Bone marrow (tissue), 2 donors: ENCODE measurements around the gene UCP2.
A peak's percentile ranks its signal among the peaks of the same experiment; 100 is the strongest.

Source experiments
- DNase-seq, 2 donors: peaks; one replicate each; lab custom pipeline; 2025; lab: John Stamatoyannopoulos, UW

Gene UCP2

DNA sequence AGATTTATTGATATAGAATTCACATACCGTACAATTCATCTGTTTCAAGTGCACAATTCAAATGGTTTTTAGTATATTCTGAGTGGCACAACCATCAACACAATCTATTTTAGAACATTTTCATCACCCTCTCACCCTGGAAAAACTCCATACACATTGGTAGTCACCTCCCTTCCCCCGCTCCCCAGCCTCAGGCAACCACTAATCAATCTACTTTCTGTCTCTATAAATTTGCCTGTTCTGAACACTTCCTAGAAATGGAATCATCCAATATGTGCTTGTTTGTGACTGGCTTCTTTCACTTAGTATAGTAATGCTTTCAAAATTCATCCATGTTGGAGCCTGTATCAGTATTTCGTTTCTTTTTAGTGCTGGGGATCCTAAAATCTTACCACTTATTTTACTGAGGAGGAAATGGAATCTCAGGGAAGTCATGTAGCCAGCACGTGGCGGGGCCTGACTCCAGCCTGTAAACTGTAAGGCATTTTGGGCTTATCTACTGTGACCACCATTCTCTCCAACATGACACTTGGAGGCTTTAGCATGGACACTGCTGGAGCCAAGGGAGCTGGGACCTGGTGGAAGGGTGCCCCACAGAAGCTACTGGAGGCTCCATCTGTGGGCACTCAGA, 27.1 kb upstream of the UCP2 start:
- DNase-seq: no peak

DNA sequence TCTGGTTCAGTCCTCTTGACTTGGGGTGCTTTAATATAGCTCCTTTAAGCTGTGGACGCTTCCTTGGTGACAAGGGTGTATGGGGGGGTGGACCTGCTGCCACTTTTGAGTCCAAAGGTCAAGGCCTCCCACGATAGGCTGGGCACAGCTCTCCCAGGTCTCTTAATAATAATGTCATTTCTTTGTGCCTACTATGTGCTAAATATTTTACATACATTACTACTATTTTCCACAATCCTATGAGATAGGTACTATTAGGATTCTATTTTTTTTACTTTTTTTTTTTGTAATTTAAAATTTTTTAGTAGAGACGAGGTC, 26.5 kb upstream of the UCP2 start:
- no peak for DNase-seq

DNA sequence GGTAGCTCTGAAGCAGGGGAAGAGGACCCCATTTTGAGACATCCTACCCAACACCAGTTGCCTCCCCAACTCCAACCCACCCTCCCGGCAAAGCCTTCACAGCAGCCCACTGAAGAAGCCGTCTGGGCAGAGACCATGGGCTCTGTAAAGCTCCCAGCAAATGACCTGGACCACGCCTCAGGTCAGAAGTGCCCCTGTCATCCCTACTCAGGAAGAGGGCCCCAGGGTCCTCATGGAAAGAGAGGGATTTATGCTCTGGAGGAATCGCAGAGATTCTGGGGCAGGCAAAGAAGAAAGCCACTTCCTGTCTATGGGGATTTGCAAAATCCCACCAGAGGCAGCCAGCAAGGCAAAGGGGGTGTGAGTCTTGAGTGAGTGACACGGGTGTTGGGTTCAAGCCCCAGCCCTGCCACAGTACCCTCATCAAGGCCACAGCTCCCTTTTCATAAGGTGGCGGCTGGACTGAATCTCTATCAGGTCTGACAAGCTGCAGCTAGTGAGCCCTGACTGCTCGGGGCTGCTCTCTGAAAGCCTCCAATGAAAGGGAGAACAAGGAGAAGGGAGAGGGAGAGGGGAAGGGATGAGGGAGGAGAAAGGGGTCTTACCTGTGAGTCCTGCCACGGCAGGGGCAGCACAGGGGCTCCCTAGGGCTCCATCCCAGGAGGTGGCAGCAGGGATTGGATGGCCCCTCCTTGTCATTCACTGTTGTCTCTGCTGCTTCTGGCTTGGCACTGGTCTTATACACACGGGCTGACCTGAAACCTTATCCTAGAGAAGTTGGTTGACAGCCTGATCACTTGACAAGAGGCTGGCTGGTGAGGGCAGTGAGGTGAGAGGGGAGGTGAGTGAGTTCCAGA, 26.0 kb upstream of the UCP2 start, which contains the start of gene UCP3:
UCP3 (minus strand) TSS at position 713 of the 857 bp plus-strand sequence. CDS start 2,043 bp downstream, outside the sequence.
- DNase-seq: no peak

DNA sequence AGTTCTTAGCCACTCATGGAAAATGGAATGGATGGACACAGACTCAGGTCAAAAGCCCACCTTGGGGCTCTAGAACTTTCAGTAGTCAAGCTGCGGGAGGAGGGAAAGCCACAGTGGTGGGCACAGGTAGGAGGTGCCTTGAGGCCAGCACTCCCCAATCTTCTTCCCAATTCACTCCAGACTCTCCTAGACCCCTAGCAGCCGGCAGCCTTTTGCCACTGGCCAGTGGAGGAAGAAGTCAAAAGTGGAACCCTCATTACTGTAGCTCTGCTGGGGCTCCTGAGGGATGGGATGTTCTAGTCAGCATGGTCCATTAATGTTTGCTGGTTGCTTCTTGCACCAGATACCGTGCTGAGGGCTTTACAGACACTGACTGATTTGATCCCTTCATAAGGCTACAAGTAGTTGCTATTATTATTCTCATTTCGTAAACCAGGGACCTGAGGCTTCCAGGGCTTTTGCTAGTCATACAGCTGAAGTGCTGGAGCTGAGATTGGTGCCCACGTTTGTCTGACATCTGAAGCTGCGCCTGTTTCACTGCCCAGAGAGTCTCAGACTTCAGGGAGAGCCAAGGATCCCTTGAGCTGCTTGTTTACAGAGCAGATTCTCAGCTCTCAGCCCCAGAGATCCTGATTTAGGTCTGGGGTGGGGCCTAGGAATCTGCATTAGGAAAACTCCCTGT, 25.2 kb upstream of the UCP2 start:
- no peak for DNase-seq

DNA sequence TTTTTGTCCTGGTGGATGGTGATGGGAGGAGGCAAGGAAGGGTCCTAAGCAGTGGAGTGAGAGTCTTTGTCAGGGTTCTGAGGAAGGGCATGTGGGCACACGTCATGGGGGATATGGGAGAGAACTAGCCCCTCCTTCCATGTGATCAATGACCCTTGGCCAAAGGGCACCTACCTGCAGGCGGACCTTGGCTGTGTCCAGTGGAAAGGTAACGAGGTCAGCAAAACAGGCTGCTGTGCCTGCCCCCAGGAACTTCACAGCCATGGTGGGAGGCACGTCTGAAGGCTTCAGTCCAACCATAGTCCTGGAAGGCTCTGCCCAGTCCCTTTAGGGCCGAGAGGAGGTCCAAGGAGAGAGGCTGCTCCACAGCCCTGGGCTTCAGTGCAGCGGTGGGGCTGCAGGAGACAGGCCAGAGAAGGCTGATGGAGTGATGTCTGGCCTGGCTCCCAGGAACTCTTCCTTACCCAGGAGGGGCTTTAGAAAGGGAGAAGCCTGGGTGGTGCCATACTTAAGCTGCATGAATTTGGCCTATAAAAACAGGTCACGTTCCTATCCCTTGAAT, 24.2 kb upstream of the UCP2 start:
- no peak for DNase-seq

DNA sequence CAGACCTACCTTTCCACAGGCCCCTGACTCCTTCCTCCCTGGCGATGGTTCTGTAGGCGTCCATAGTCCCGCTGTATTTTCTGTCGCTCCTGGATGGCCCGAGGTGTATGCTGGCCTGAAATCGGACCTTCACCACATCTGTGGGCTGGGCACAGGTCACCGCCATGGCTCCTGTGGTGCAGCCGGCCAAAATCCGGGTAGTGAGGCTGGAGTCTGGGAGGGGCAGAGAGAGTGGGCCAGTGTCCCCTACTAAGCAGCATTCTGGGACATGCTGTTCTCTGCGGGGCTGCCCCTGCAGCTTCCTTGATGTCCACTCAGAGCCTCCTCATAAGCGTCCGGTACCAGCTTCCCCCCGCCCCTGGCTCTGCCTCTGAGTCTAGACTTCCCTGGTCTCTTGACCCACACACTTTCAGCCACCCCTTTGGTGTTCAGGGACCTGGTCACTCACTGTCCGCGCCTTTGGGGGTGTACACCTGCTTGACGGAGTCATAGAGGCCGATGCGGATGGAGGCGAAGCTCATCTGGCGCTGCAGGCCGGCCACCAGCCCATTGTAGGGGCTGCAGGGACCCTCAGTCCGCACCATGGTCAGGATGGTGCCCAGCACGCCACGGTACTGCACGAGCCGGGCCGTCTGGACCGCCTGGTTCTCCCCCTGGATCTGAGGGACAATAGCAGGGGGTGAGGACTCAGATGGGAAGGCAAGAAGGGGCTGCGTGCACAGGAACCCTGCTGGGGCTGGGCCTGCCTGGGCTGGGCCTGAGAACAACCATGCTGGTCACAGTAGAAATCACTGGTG, 23.3 kb upstream of the UCP2 start:
- DNase-seq: no peak

DNA sequence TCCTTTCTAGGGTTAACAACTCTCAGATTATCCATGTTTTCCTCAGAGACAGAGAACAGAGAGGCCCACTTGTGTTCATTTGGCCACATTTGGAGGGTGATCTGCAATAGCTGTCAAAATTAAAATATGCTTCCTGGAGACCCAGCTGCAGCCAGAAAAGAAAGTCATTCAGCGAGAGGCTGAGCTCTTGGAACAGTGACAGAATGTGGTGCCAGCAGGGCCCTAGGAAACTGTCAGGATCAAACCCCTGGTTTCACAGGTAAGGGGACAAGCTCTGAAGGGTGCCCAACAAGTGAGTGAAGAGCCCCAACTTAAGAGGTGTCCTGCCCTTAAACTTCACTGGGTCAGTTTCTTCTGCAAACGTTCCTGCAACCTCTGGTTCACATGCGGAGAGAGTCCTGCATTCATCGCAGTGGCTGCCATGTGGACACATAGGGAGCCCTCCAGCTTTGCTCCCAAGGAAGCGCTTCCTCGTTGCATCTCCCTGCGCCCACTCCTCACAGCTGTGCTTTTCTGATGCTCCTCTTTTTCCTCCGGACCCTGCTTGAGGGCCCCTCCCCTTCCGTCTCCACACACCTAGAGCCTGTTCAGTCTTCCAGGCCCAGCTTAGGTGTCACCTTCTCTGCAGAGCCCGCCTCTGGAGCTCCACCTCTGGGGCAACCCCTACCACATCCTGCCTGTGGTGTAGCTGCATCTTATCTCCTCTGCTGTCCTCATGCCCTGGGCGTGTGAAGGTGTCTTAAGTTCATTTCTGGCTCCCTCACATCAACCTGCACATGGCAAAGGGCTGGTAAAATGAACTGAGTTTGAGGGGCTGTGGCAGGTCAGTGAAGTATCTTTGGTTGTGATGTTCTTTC, 22.3 kb upstream of the UCP2 start:
- DNase-seq: no peak

DNA sequence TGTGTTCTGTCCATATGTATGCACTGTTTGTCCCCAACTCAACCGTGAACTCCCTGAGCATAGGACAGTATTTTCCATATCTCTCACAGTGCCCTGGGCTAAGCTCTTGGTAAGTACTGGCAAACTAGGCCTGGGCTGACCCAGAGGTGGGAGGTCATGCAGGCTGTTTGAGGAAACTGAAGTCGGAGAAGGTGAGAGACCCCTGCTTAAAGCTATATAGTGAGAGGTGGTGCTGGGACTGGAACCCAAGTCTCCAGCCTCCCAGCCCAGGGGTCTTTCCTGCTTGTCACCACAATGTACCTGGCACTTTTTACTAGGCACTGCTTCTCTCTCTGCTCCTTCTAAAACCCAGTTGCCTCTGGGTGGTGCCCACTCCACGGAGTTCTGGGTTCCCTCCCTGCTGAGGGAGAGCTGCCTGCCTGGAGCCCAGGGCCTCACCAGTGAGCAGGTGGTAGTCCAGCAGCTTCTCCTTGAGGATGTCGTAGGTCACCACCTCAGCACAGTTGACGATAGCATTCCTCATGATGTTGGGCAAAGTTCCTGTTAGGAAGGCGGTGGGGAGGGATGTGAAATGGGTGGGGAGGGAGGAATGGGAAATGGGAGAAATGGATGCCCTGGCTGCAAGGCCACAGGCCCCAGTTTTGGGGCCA, 21.5 kb upstream of the UCP2 start:
- no peak for DNase-seq

DNA sequence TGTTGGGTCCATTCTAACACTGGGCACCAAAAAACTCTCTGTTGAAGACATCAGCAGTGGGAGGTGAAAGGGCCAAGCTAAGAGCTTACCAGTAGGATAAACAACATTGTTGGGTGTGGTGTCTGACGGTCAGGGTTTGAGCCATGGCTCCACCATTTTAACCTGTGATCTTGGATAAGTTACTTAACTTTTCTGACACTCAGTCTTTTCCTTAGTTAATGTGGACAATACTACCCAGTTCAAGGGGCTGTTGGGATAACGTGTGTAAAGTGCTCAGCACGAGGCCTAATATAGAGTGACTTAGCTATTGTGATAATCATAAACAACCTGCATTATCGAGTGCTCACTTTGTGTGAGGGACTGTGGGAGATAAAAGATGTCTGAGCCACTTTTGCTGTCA, 20.2 kb upstream of the UCP2 start:
- no peak for DNase-seq

DNA sequence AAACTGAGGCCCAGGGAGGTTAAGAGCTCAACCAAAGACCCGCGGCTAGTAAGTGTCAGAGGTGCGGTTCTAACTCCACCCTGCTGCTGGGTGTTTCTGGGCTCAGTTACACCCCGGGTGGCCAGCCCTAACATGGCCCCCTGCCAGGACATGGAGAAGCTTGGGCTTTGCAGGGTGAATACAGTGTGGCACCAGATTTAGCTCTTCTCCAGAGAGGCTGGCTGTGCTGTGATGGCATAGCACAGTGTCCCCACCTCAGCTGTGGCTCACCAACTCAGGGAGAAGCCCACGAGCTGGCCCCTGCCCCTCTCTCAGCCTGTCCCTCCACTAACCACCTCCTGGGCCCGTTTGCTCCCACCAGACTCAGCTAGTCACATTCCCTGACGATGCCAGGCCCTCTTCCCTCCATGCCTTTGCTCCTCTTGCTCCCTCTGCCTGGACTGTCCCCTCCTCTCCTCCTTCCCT, 19.2 kb upstream of the UCP2 start:
- no peak for DNase-seq

DNA sequence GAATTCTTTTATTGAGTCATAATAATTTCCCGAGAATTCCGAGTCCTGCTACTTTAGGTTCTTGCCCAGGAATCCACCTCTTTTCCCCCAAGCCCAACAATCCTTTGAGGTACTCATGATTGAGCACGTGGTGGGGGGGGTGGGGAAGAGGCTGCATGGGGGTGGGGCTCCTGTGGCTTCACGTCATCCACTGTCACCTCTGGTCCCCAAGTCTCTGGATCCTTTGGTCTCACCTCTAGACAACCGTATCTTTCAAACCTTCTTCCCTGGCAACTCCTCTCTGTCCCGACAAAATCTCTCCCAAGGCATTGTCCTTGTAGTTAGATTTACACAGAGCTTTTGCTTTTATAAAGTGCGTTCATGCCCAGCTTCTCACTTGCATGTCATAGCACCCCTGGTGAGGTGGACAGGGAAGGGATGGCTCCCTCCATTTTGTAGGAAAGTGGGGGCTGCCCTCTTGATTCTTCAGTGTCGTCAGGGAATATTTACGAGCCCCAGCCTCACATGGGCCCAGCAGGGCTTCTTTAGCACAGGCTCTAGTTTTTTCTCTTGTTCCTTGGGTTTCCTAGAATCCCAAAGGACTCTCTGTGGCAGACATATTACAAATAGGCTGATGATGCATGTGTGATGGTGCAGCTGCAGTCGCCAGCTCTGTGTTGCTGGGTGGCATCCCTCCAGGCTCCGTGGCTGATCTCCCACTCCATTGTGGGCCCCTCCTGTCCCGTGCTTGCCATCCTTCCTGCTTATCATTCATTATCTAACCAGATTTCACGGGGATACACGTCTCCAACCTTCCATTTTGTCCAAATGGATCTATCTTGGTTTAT, 17.9 kb upstream of the UCP2 start:
- DNase-seq: no peak

DNA sequence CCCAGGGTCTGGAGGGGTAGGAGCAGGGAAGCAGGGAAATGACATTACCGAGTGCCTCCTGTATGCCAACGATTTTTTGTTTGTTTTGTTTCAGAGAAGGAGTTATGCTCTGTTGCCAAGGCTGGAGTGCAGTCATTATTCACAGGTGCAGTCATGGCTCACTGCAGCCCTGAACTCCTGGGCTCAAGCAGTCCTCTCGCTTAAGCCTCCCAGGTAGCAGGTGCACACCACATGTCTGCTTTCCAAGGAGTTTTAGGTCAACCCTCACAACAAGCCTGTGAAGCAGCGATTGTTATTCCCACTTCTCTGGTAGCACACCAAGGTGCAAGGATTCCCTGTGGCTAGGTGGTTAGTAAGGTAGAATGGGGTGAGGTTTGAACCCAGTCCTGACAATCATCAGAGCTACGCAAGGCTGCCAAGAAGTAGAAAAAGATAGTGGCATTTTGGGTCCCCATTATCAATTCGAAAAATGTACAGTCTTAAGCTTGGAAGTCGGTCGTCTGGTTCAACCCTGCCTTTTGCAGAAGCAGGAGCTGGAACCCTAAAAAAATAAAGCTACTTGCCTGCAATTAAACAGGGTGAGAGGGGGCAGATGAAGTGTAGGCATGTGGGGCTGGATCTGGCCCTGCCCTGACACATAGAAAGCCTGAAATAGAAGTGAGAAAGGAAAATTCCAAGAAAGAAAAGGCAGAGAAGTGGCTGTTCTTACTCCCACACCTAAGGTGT, 17.1 kb upstream of the UCP2 start:
- DNase-seq: no peak

DNA sequence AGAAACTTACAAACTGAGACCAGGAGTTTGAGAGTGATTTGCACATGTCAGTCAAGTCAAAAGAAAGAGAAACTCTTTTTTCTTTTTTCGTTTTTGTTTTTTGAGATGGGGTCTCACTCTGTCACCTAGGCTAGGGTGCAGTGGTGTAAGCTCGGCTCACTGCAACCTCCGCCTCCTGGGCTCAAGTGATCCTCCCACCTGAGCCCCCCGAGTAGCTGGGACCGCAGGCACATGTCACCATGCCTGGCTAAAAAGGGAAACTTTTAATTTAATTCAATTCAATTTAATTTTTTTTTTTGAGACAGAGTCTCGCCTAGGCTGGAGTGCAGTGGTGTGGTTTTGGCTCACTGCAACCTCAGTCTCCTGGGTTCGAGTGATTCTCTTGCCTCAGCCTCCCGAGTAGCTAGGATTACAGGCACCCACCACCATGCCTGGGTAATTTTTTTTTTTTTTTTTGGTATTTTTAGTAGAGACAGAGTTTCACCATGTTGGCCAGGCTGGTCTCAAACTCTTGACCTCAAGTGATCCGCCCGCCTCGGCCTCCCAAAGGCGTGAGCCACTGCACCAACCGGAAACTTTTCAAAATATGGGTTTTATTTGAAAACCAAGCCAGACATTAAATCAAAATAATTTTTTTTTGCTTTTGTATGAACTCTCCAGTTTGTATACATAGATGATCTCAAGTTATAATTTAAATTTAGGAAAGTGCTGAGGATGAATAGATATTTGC, 16.4 kb upstream of the UCP2 start:
- DNase-seq: no peak

DNA sequence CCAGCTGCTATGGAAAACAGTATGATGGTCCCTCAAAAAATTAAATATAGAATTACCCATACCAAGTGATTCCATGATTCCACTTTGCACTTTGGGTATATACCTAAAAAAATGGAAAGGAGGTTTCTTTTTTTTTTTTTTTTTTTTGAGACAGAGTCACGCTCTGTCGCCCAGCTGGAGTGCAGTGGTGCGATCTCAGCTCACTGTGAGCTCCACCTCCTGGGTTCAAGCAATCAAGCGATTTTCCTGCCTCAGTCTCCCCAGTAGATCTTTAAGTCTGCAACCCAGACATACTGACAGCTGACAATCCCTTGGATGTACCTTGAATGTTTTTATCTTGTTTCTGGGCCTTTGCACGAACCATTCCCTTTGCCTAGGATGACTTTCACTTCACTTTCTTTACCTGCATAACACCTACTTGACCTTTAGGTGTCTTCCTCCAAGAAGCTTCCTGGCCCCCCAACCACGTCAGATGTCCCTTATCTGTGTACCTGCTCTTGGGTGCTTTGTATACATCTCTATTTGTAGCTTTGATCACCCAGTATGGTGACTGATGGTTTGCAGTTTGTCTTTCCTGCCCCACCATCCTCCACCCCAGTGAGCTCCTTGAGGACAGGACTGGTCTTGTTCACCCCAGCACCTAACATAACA, 14.6 kb upstream of the UCP2 start:
- DNase-seq: no peak

DNA sequence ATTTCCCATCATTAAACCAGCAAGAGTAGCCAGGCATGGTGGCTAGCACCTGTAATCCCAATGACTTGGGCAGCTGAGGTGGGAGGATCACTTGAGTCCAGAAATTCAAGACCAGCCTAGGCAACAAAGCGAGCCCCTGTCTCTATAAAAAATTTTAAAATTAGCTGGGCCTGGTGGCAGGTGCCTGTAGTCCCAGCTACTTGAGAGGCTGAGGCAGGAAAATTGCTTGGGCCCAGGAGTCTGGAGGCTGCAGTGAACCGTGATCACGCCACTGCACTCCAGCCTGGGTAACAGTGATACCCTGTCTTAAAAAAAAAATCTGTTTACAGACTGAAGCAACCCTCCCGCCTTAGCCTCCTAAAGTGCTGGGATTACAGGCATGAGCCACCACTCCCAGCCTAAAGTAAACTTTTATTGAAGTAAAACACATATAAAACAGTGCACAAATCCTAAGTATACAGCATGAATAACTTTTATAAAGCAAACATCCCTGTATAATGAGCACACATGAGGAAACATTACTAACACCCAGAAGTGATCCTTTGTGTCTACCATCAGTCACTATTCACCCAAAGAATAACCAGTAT, 13.6 kb upstream of the UCP2 start:
- DNase-seq: no peak

DNA sequence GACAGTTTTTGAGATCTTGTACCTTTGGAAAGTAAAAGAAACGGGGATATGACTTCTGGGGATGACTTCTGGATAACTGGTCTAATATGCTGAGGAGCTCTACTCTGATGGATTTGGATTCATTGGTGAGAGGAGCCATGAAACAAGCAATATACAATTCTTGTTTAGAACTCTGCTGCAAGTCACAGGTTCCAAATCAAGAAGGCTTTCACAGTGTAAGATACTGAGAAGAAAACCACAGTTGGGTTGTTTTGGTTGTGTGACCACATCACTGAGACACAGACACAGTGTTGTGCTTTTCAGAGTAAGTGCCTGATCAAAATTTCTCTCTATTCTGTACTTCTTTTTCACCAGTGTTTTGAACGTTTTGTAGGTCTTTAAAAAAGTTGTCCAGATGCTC, 13.1 kb upstream of the UCP2 start:
- DNase-seq: no peak

DNA sequence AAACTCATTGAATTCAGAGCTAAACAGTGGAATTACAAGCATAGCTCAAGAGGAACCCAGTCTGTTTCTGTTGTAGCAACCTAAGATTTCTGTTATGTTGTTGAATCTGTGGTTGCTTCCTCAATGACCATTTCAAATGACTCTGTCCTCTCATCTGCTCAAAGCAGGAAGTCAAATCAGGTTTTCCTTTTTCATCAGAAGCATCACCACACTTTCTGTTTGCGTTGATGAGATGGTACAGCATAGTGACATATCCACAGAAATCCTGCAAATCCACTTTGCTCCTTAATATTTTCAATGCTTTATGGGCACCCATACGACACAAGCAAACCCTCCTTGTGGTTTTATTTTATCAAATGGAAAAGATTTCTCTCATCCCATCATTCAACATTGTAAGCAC, 12.6 kb upstream of the UCP2 start:
- DNase-seq: peak in 1 of 2 donors; percentile 82
